Tibial nerve (tissue), 4 donors: ENCODE results near the gene AFF2. TPM values are rescaled to one million over a fixed set of nuclear protein-coding genes. Genes with fewer than 3 reads are reported as not detected.

ENCODE experiments used
- DNase-seq, 2 donors: peaks; one replicate each; pipeline ENCODE4 v3.0.0-alpha.2; 2019; ENCODE audit warnings: low spot score in 2 of 2
- H3K27ac ChIP-seq, 4 donors: fragments of 200-600 bp; sonication (generic) in 3 of 4; one replicate each; pipeline ENCODE4 v1.5.1; 2017 to 2019; ENCODE audit warnings: mild to moderate bottlenecking in 1 of 4
- H3K27me3 ChIP-seq, 2 donors: fragments of 200-600 bp; sonication (generic) in 1 of 2; one replicate each; pipeline versions ENCODE4 v1.5.1 to v1.6.0; 2017 to 2019
- H3K36me3 ChIP-seq, 3 donors: fragments of 200-600 bp; sonication (generic); one replicate each; pipeline ENCODE4 v1.5.1; 2018 to 2019
- H3K4me1 ChIP-seq, 4 donors: fragments of 200-600 bp; sonication (generic) in 3 of 4; one replicate each; pipeline ENCODE4 v1.5.1; 2017 to 2019
- H3K4me3 ChIP-seq, 4 donors: fragments of 200-600 bp; sonication (generic) in 3 of 4; one replicate each; pipeline ENCODE4 v1.5.1; 2017 to 2019; ENCODE audit warnings: mild to moderate bottlenecking in 1 of 4, moderate library complexity in 1 of 4
- H3K9me3 ChIP-seq, 4 donors: fragments of 200-600 bp; sonication (generic) in 3 of 4; one replicate each; pipeline ENCODE4 v1.5.1; 2017 to 2019
- CTCF ChIP-seq, 5 experiments: fragments of 200-600 bp in 3 of 5; fragments of 450-650 bp in 2 of 5; sonication (generic) in 3 of 5; IDR thresholded peaks; one replicate each; pipeline ENCODE4 v1.5.1; 2016 to 2019; ENCODE audit warnings: antibody characterized with exemption in 5 of 5, mild to moderate bottlenecking in 3 of 5, moderate library complexity in 2 of 5
- EP300 ChIP-seq, 2 donors: sonication (generic); formaldehyde crosslinking; IDR thresholded peaks; one replicate each; pipeline ENCODE4 v1.6.1; 2017; ENCODE audit warnings: antibody characterized with exemption in 2 of 2, mild to moderate bottlenecking in 1 of 2
- POLR2A ChIP-seq, 2 donors: fragments of 450-650 bp; IDR thresholded peaks; one replicate each; pipeline ENCODE4 v1.6.1; 2017; ENCODE audit warnings: antibody characterized with exemption in 2 of 2, mild to moderate bottlenecking in 2 of 2, moderate library complexity in 2 of 2
- WGBS, 2 donors: methylation state at CpG; one replicate each; pipeline ENCODE4 v1.1.5; 2018; 5-methylcytosine and 5-hydroxymethylcytosine counted together
- total RNA-seq, 4 donors: library from RNA; depleted of rRNA; stranded (reverse); fragments of >200 nt; gene quantifications; one replicate each; pipeline ENCODE4 v1.1.0, GENCODE V29; 2016

AFF2 gene
- total RNA-seq, 4 donors from 2014 or later, result 13.2 to 20.3 (median 16.1) TPM

DNA sequence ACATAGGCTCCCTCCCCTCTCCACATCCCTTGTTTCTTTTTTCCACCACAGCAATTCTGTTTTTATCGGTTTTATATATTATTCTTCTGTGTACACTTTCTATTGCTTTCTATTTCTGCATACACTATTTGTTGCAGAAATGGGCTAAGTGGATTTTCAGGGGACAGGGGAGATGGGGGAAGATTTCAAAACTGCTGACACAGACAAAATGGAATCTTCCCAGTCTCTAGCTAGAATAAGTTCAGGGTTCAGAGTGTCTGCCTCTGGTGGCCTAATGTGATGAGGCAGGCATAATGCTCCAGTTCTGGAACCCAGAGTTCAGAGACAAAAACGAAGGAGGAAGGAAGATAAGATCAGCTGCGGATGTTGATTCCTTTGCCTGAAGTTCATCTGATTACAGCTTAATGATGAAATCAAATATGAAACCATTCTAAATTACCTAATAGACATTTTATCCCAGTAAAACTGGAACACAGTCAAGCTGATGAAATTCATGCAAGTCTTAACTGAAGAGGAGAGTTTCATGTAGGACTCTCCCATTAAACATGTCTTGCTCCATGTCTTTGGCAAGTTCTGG lies 447.1 kb downstream of the AFF2 start:
- no peak for TF ChIP-seq EP300 (IDR thresholded peaks at IDR 0.05)
- no peak for TF ChIP-seq POLR2A (IDR thresholded peaks at IDR 0.05)
- no peak for TF ChIP-seq CTCF (IDR thresholded peaks at IDR 0.05)
- DNase-seq, result no peak
- H3K4me3 ChIP-seq, result no peak overlapping the region
- no peaks in the 10 kb centered on the region for H3K27me3 ChIP-seq
- 60 to 75% methylated on average over 3 of the region's 3 CpGs for WGBS, 2 donors
- H3K9me3 ChIP-seq, result no peaks in the 10 kb centered on the region
- H3K27ac ChIP-seq, result no peak overlapping the region
- no peaks in the 10 kb centered on the region for H3K36me3 ChIP-seq
- H3K4me1 ChIP-seq, result no peaks in the 10 kb centered on the region

DNA sequence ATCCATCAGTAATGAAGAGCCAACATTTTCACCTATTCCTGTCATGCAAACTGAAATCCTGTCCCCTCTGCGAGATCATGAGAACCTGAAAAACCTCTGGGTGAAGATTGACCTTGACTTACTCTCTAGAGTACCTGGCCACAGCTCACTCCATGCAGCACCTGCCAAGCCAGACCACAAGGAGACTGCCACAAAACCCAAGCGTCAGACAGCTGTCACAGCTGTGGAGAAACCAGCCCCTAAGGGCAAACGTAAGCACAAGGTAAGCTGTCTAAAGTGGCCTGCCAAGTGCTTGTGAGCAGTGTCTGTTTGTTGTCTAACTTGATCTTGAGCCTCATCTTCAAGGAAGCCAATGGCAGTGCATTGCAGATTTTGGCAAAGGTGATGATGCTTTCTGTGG lies 455.9 kb downstream of the AFF2 start:
- 88 to 100% methylated on average over 2 to 3 of the region's 3 CpGs for WGBS, 2 donors
- H3K27ac ChIP-seq, result no peak overlapping the region
- TF ChIP-seq EP300 (IDR thresholded peaks at IDR 0.05) (no peak), POLR2A (IDR thresholded peaks at IDR 0.05) (no peak), CTCF (IDR thresholded peaks at IDR 0.05) (no peak)
- DNase-seq, result no peak
- H3K4me3 ChIP-seq, result no peak overlapping the region
- H3K36me3 ChIP-seq, result no peaks in the 10 kb centered on the region
- H3K27me3 ChIP-seq, result no peaks in the 10 kb centered on the region
- no peaks in the 10 kb centered on the region for H3K9me3 ChIP-seq
- H3K4me1 ChIP-seq, result no peaks in the 10 kb centered on the region

DNA sequence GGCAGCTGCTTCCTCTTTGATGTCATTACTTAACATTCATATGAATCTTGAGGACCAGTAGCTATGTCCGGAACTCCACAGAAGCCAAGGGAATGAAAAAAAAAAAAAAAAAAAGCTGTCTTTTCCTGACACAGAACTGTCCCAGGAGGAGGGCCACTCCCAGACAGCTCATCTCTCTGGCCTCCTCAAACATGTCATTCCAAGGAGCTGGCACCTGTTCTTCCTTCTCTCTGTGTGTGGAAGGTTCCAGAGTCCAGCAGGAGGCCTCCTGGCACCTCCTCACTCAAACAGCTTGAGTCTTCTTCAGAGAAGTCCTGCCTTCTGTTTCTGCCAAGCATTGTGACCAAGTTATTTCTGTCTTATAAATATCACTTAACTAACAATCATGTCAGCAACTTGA lies 458.5 kb downstream of the AFF2 start:
- no peak for DNase-seq
- no peak overlapping the region for H3K4me3 ChIP-seq
- 60 to 82% methylated on average over 1 of the region's 1 CpG for WGBS, 2 donors
- H3K27ac ChIP-seq, result no peak overlapping the region
- no peaks in the 10 kb centered on the region for H3K36me3 ChIP-seq
- TF ChIP-seq EP300 (IDR thresholded peaks at IDR 0.05) (no peak), CTCF (IDR thresholded peaks at IDR 0.05) (no peak), POLR2A (IDR thresholded peaks at IDR 0.05) (no peak)
- no peaks in the 10 kb centered on the region for H3K9me3 ChIP-seq
- no peaks in the 10 kb centered on the region for H3K4me1 ChIP-seq
- H3K27me3 ChIP-seq, result no peaks in the 10 kb centered on the region

- no peak overlapping the region for H3K27ac ChIP-seq
- no peak overlapping the region for H3K4me3 ChIP-seq
- TF ChIP-seq EP300 (IDR thresholded peaks at IDR 0.05) (no peak), CTCF (IDR thresholded peaks at IDR 0.05) (no peak), POLR2A (IDR thresholded peaks at IDR 0.05) (no peak)
- DNase-seq, result no peak
- H3K9me3 ChIP-seq, result no peaks in the 10 kb centered on the region
- H3K27me3 ChIP-seq, result no peaks in the 10 kb centered on the region
- H3K36me3 ChIP-seq, result no peaks in the 10 kb centered on the region
- 39 to 60% methylated on average over 1 of the region's 1 CpG for WGBS, 2 donors
- H3K4me1 ChIP-seq, result no peaks in the 10 kb centered on the region
Measured at GRCh38 chrX:148960060-148960459, 459.6 kb downstream of the AFF2 start.

- Histone ChIP-seq H3K4me1 (no peaks in the 10 kb centered on the region), H3K9me3 (no peaks in the 10 kb centered on the region), H3K4me3 (no peak overlapping the region), H3K27me3 (no peaks in the 10 kb centered on the region), H3K27ac (no peak overlapping the region), H3K36me3 (no peaks in the 10 kb centered on the region)
- TF ChIP-seq POLR2A (IDR thresholded peaks at IDR 0.05) (no peak), CTCF (IDR thresholded peaks at IDR 0.05) (no peak), EP300 (IDR thresholded peaks at IDR 0.05) (no peak)
- 77 to 83% methylated on average over 4 of the region's 4 CpGs for WGBS, 2 donors
- no peak for DNase-seq
Measured at GRCh38 chrX:148961985-148962384, 461.6 kb downstream of the AFF2 start.
